CD1c-positive myeloid dendritic cell (primary cell): ENCODE results near the gene AGBL2.

Experiments
- DNase-seq: peaks from one replicate; pipeline ENCODE4 v3.0.0-alpha.2; 2016; ENCODE audit errors: extremely low spot score

Gene AGBL2

DNA sequence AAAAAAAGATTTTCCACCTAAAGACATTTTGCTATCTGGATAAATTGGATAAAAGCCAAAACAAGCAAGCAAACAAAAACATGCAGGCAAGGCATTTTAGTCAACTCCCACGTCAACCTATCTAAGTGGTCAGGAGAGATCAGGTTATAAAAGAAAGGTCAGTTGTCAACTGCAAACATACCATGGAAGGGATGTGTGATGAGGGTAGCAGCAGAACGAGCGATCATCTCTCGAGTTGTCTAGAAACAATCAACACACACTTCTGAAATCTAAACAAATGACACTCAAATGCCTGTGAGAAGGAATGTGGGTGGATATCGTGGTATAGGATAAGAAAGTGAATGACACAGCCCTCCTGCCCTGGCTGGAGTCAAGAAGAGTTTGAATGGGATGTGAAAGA lies 83.7 kb downstream of the AGBL2 start:
- no peak for DNase-seq

DNA sequence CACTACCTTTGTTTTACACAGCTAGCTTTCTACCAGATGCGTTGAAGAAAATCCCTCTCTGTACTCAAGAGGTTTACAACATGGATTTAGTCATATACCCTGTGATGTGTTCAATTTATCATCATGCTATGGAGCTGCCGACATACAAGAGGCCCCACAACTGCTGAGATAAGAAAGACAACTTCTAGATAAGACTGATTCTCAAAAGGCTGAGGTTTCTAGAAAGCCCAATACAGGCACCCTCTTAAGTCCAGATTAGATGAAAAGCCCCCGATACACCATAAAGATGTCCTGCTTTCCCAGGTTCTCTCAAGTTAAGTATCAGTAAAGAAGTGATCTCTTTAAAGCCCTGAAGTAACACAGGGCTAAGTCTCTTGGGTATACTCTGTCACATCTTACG lies 87.1 kb downstream of the AGBL2 start:
- no peak for DNase-seq

DNA sequence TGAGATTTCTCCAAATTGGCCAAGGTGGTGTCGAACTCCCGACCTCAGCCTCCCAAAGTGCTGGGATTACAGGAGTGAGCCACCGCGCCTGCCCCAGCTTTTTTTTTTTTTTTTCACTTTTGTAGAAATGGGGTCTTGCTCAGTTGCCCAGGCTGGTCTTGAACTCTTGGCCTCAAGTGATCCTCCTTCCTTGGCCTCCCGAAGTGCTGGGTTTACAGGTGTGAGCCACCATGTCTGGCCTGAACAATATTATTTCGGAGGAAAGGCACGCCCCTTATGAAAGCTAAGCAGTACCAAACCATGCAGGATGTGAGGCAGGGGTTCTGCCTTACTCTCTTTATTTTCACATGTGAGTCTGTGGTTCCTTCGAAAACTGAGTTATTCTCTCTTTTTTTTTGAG lies 88.9 kb downstream of the AGBL2 start:
- DNase-seq = no peak

DNA sequence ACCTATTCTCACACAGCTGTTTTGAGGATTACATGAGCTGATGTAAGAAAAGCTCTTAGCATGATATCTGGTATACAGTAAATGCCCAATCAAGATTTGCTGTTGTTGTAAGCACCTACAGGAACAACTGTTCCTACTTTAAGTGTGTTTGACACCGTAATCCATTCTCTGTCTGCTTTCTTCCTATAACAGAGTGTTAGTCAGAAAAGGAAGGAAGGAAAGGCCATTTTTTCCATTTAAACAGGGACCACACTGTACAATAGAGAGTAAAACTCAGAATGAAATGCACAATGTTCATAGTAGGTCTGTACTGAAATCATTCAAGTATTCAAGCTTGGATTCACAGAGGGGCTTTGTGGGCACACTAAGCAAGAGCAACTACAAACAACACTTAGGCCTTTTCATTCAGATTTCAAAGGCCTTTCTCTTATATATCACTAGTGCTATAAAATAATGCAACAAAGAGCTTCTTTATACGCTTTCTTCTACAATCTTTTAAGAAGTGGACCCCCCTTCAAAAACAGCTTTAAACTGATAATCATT lies 94.3 kb downstream of the AGBL2 start:
- no peak for DNase-seq

DNA sequence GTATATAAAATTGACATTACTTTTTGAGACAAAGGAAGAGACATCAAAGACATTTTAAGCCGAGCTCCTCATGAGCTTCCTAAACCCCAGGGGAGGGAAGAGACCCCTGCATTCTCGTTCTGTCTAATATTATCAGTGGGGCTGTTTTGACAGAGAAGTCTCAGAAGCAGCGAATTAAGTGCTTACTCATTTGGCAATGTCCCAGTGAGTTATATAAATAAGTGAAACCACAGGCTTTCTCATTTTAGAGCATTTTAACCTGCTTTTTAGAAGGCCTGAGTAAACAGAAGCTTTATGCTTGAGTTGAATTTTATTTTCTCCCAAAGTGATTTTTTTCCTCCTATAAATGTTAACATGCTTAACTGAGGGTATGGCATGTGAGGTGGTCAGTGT lies 97.8 kb downstream of the AGBL2 start:
- no peak for DNase-seq

DNA sequence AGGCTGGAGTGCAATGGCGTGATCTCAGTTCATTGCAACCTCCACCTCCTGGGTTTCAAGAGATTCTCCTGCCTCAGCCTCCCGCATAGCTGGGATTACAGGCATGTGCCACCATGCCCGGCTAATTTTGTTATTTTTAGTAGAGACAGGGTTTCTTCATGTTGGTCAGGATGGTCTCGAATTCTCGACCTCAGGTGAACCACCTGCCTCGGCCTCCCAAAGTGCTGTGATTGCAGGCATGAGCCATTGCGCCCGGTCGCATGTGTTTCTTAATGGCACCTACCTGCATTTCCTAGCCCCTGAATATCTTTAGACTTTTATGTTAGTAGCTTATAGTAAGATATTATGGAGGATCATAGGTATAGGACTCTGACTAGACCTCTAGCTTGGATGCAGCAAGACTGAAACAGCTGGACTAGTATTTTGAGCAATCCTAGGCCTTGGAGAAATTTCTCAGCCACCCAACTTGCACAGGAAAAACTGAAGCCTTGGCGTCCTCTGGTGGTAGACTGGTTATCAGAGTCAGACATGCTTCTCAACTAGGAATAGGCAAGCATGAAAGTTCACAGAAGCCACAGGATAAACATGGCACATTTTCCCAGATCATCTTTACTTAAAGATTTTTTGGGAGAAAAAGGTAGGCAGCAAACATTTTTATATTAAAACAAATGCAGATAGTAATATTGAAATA lies 98.3 kb downstream of the AGBL2 start:
- peak; percentile 57 for DNase-seq

DNA sequence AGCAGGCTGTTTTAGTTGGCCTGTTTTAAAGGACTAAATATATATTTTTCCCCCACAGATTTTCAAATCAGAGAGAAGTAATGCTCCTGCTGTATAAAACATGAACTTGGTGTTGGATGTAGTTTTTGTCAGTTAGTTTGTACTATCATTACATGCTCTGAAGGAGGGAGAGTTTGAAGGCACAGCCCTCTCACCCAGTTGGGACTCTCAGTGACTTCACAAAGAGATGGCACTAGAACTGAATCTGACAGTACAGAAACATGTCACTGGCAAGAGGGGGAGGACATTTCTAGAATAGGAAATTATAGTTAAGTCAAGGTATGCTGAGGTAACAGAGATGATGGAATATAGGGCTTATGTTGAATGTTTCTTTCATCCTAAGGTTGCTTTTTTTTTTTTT lies 99.9 kb downstream of the AGBL2 start:
- no peak for DNase-seq

DNA sequence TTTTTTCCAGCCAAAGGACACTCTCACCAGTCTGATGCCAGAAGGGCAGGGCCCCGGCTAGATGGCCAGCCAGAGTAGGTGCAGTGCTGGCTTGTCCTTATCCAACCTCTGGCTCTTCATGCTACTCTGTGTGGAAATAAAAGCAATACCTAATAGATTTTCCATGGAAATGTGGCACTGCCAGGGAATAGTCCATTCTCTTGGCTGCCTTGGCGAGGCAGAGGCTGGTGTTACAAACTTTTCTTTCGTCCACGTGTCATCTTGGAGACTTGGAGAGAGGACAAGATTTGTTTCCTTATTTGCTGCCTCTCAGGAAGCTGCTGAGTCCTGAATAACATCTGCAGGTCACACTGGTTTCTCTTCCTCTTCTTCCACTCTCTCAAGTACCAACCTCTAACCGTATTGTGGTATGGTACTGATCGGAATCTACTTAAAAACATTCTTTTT lies 103.8 kb downstream of the AGBL2 start:
- DNase-seq = peak; percentile 61

DNA sequence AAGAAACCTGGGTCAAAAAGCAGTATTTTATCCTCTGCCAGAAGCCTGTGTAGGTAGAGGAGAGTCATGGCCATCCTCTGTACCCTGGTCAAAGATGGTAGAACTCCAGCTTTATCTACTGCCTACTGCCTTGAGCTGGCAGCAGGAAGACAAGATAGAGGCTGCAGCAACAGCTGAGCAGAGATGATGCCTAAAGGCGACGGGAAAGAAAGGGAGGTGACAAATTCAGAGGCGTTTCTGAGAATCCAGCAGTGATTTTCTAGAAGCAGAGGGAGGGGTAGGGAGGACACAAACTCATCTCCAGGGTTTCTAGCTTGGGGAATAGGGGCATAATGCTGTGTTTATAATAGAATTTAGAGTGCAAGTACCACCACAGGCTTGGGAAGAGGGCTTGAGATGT lies 105.5 kb downstream of the AGBL2 start:
- no peak for DNase-seq
